Activated naive CD8-positive, alpha-beta T cell treated with anti-CD3 and anti-CD28 coated beads for 36 hours (primary cell): Measurements from ENCODE around the gene GBE1. TPM values are rescaled to one million over a fixed set of nuclear protein-coding genes. Genes with fewer than 3 reads are reported as not detected.

Experiments used
- DNase-seq: peaks from one replicate; pipeline ENCODE4 v3.0.0; 2021
- H3K27ac Mint-ChIP-seq: one replicate; pipeline ENCODE4 v1.8.0; 2022; ENCODE audit warnings: mild to moderate bottlenecking, moderate library complexity, mixed read lengths
- H3K27me3 Mint-ChIP-seq: one replicate; pipeline ENCODE4 v1.8.0; 2022; ENCODE audit warnings: mild to moderate bottlenecking, mixed read lengths
- H3K36me3 Mint-ChIP-seq: one replicate; pipeline ENCODE4 v1.8.0; 2021; ENCODE audit warnings: mild to moderate bottlenecking, mixed read lengths
- H3K4me1 Mint-ChIP-seq: one replicate; pipeline ENCODE4 v1.8.0; 2021; ENCODE audit warnings: mixed read lengths
- H3K4me3 Mint-ChIP-seq: one replicate; pipeline ENCODE4 v1.8.0; 2022; ENCODE audit warnings: mild to moderate bottlenecking, moderate library complexity, mixed read lengths
- H3K9me3 Mint-ChIP-seq: one replicate; pipeline ENCODE4 v1.8.0; 2022; ENCODE audit warnings: mixed read lengths
- total RNA-seq, 2 experiments: library from RNA; stranded (reverse); gene quantifications; one replicate each; pipeline ENCODE4 v1.2.3, GENCODE V29; 2021

The GBE1 gene
- total RNA-seq, 2 experiments from 2014 or later, result 69.2 to 70.4 TPM

DNA sequence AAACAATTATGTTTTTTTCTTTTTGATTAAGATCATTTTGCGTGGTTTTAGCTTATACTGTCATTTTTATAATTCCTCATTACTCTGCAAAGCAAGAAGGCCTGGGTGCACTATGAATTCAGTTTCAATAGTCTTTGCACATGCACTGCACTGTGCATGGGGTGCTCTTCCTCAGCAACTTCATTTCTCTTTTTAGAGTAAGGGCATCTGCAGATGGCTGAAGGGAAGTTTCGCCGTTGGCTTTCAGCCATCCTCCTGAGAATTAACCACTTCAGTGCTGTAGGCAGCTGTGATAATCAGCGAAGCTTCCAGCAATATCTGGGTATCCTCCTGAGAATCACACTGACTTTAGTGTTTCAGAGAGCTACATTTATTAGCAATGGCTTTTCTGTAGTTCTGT is 284.8 kb downstream of the GBE1 start:
- DNase-seq, result no peak
- peaks cover 3% of the 10 kb centered on the region for H3K27me3 Mint-ChIP-seq
- H3K36me3 Mint-ChIP-seq, result no peaks in the 10 kb centered on the region
- H3K27ac Mint-ChIP-seq, result no peak overlapping the region
- no peaks in the 10 kb centered on the region for H3K4me1 Mint-ChIP-seq
- H3K9me3 Mint-ChIP-seq, result no peaks in the 10 kb centered on the region
- H3K4me3 Mint-ChIP-seq, result no peak overlapping the region

DNA sequence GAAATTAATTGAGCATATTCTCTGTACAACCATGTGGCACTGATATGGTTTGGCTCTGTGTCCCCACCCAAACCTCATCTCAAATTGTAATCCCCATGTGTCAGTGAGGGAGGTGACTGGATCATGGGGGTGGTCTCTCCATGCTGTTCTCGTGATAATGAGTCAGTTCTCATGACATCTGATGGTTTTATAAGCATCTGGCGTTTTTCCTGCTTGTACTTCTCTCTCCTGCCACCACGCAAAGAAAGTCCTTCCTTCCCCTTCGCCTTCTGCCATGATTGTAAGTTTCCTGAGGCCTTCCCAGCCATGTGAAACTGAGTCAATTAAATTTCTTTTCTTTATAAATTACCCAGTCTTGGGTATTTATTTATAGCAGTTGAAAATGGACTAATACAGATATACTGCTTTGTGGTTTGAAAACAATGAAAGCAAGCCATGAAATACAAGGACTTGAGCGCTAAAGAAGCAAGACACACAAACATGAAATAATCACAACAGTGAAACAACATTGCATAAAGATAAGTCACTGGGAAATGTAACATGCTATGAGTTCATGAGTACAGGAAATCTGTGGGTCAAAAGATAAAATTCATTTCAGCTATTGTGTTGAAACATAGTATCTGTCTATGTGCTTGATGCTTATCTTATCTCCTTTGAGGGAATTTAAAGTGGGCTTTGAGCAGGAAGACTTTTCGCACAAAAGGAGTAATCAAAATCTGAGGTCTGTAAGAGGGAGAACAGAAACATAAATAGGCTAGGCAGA is 288.7 kb downstream of the GBE1 start:
- Mint-ChIP-seq H3K36me3 (no peaks in the 10 kb centered on the region), H3K27me3 (peaks cover 3% of the 10 kb centered on the region), H3K9me3 (no peaks in the 10 kb centered on the region), H3K4me1 (no peaks in the 10 kb centered on the region), H3K27ac (no peak overlapping the region), H3K4me3 (no peak overlapping the region)
- DNase-seq, result no peak

DNA sequence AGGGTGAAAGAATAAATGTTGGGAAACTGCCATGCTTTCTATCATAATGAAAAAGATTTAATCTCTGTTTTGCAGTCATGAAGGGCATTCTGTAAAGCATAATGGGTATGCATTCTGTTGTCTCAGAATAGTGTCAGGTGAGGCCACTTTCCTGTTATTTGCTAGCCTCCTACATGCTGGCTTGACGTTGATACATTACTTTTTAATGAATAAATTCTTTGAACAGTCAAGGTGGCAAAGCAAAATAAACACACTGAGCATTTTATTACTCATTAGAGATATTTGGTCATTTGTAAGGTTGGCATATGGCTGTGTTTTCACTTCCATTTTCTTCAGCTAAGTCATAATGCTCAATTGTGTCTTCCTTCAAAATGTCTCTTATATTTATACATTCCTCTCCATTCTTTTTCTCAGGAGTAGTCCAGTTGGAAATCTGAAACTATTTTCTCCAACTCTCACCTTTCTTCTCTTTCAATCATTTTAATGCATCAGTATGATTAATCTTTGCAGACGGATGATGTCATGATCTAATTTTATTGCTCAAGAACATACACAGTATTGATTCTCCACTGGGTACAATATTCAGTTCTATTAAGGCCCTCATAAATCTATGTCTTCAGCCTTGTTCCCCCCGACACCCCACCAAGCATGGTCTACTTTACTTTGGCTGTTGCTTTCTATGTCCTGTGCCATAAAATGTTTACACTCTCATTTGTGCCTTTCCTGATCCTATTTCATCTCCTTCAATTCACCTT is 290.7 kb downstream of the GBE1 start:
- Mint-ChIP-seq H3K27me3 (peaks cover 3% of the 10 kb centered on the region), H3K27ac (no peak overlapping the region), H3K4me3 (no peak overlapping the region), H3K4me1 (no peaks in the 10 kb centered on the region), H3K9me3 (no peaks in the 10 kb centered on the region), H3K36me3 (no peaks in the 10 kb centered on the region)
- no peak for DNase-seq

GRCh38 chr3:81468391-81468790 is 293.1 kb downstream of the GBE1 start:
- H3K36me3 Mint-ChIP-seq, result no peaks in the 10 kb centered on the region
- peaks cover 4% of the 10 kb centered on the region for H3K27me3 Mint-ChIP-seq
- no peak overlapping the region for H3K27ac Mint-ChIP-seq
- no peak for DNase-seq
- no peaks in the 10 kb centered on the region for H3K9me3 Mint-ChIP-seq
- H3K4me1 Mint-ChIP-seq, result no peaks in the 10 kb centered on the region
- H3K4me3 Mint-ChIP-seq, result no peak overlapping the region

DNA sequence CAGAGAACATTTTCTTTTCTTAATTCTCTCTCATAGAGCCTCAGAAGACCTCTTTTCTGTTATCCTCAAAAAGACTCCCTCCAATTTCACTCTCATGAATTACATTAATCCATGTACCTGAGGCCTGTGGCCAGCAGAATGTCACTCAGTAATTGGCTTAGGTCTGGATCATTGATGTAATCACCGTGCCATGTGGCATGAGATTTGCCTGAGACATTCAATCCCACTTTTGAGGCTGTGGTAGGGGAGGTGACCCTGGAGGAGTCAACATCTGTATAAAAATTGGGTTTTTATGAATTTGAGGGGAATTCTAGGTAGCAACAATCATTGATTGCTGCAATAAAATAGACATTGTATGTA is 295.3 kb downstream of the GBE1 start:
- no peak for DNase-seq
- no peaks in the 10 kb centered on the region for H3K36me3 Mint-ChIP-seq
- H3K4me1 Mint-ChIP-seq, result no peaks in the 10 kb centered on the region
- peaks cover 3% of the 10 kb centered on the region for H3K27me3 Mint-ChIP-seq
- H3K27ac Mint-ChIP-seq, result no peak overlapping the region
- H3K9me3 Mint-ChIP-seq, result no peaks in the 10 kb centered on the region
- H3K4me3 Mint-ChIP-seq, result no peak overlapping the region

- no peaks in the 10 kb centered on the region for H3K9me3 Mint-ChIP-seq
- H3K36me3 Mint-ChIP-seq, result no peaks in the 10 kb centered on the region
- DNase-seq, result no peak
- H3K27me3 Mint-ChIP-seq, result peaks cover 3% of the 10 kb centered on the region
- H3K4me3 Mint-ChIP-seq, result no peak overlapping the region
- no peak overlapping the region for H3K27ac Mint-ChIP-seq
- no peaks in the 10 kb centered on the region for H3K4me1 Mint-ChIP-seq
Measured at GRCh38 chr3:81465510-81466200, 295.8 kb downstream of the GBE1 start.

- no peak overlapping the region for H3K27ac Mint-ChIP-seq
- no peaks in the 10 kb centered on the region for H3K9me3 Mint-ChIP-seq
- H3K4me1 Mint-ChIP-seq, result no peaks in the 10 kb centered on the region
- H3K36me3 Mint-ChIP-seq, result no peaks in the 10 kb centered on the region
- DNase-seq, result no peak
- peaks cover 3% of the 10 kb centered on the region for H3K27me3 Mint-ChIP-seq
- H3K4me3 Mint-ChIP-seq, result no peak overlapping the region
Measured at GRCh38 chr3:81463781-81464180, 297.7 kb downstream of the GBE1 start.

GRCh38 chr3:81462921-81463320 is 298.5 kb downstream of the GBE1 start:
- Mint-ChIP-seq H3K36me3 (no peaks in the 10 kb centered on the region), H3K4me1 (no peaks in the 10 kb centered on the region), H3K27me3 (peaks cover 3% of the 10 kb centered on the region), H3K9me3 (no peaks in the 10 kb centered on the region), H3K4me3 (no peak overlapping the region), H3K27ac (no peak overlapping the region)
- no peak for DNase-seq

- DNase-seq, result no peak
- Mint-ChIP-seq H3K4me3 (no peak overlapping the region), H3K4me1 (no peaks in the 10 kb centered on the region), H3K27me3 (peaks cover 3% of the 10 kb centered on the region), H3K27ac (no peak overlapping the region), H3K9me3 (no peaks in the 10 kb centered on the region), H3K36me3 (no peaks in the 10 kb centered on the region)
Measured at GRCh38 chr3:81459733-81460132, 301.7 kb downstream of the GBE1 start.

DNA sequence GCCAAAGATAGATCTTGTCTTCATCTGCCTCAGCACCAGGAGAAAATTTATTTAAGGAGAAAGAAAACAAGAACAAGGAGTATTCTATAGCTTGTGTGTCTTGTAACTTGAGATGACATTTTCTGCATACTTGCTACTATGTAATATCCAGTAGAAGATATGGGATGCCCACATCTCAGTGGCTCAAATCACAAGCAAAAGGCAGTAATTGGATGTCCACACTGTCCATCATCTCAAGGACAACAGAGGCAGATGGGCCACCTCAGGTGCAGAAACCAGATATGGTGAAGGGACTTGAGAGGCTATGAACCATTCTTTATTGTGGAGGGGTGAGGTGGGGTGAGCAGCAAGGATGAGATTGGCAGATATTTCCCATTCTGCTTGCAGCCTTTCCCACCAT is 309.0 kb downstream of the GBE1 start:
- H3K9me3 Mint-ChIP-seq, result no peaks in the 10 kb centered on the region
- no peaks in the 10 kb centered on the region for H3K4me1 Mint-ChIP-seq
- H3K27me3 Mint-ChIP-seq, result no peaks in the 10 kb centered on the region
- no peak for DNase-seq
- H3K36me3 Mint-ChIP-seq, result no peaks in the 10 kb centered on the region
- H3K4me3 Mint-ChIP-seq, result no peak overlapping the region
- H3K27ac Mint-ChIP-seq, result no peak overlapping the region

DNA sequence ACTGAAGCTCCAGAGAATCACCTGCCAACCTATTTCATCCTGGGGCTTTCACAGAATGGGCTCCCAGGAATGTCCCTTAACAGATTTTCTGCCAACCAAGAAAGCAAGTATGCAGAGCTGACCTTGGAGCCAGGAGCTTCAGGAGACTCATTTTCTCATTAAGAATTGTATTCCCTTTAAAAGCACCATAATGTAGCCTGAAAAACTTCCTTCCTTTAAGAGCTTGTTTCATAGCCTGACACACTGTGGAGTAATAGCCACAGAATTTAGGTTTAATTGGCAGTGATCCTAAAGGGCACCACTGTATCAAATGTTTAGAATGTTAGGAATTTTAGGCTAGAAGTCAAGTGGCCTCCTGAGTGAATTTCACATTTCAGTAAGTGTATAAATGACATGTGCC is 309.8 kb downstream of the GBE1 start:
- H3K9me3 Mint-ChIP-seq, result no peaks in the 10 kb centered on the region
- DNase-seq, result no peak
- H3K36me3 Mint-ChIP-seq, result no peaks in the 10 kb centered on the region
- no peak overlapping the region for H3K27ac Mint-ChIP-seq
- no peak overlapping the region for H3K4me3 Mint-ChIP-seq
- no peaks in the 10 kb centered on the region for H3K27me3 Mint-ChIP-seq
- H3K4me1 Mint-ChIP-seq, result no peaks in the 10 kb centered on the region

GRCh38 chr3:81451140-81451539 is 310.3 kb downstream of the GBE1 start:
- Mint-ChIP-seq H3K27ac (no peak overlapping the region), H3K9me3 (no peaks in the 10 kb centered on the region), H3K27me3 (no peaks in the 10 kb centered on the region), H3K4me1 (no peaks in the 10 kb centered on the region), H3K4me3 (no peak overlapping the region), H3K36me3 (no peaks in the 10 kb centered on the region)
- no peak for DNase-seq

- Mint-ChIP-seq H3K4me1 (no peaks in the 10 kb centered on the region), H3K36me3 (no peaks in the 10 kb centered on the region), H3K4me3 (no peak overlapping the region), H3K9me3 (no peaks in the 10 kb centered on the region), H3K27ac (no peak overlapping the region), H3K27me3 (no peaks in the 10 kb centered on the region)
- no peak for DNase-seq
Measured at GRCh38 chr3:81446806-81447205, 314.6 kb downstream of the GBE1 start.

- Mint-ChIP-seq H3K9me3 (no peaks in the 10 kb centered on the region), H3K27ac (no peak overlapping the region), H3K27me3 (no peaks in the 10 kb centered on the region), H3K4me3 (no peak overlapping the region), H3K4me1 (no peaks in the 10 kb centered on the region), H3K36me3 (no peaks in the 10 kb centered on the region)
- DNase-seq, result no peak
Measured at GRCh38 chr3:81445712-81446111, 315.7 kb downstream of the GBE1 start.

GRCh38 chr3:81444817-81445460 is 316.5 kb downstream of the GBE1 start:
- no peak for DNase-seq
- H3K36me3 Mint-ChIP-seq, result no peaks in the 10 kb centered on the region
- H3K27me3 Mint-ChIP-seq, result no peaks in the 10 kb centered on the region
- no peaks in the 10 kb centered on the region for H3K4me1 Mint-ChIP-seq
- H3K4me3 Mint-ChIP-seq, result no peak overlapping the region
- H3K27ac Mint-ChIP-seq, result no peak overlapping the region
- H3K9me3 Mint-ChIP-seq, result no peaks in the 10 kb centered on the region
